Measurements from ENCODE around the gene PSME3.

The PSME3 gene

GRCh38 chr17:42792545-42792944 is 40.7 kb upstream of the PSME3 start:
- no peak for TF ChIP-seq CTCF (IDR thresholded peaks at IDR 0.05; ENCODE audit: control insufficient read depth, extremely low read depth, insufficient read depth)
- no peak overlapping the region for H3K4me3 ChIP-seq (ENCODE audit: low read depth, low read length)
- DNase-seq (ENCODE audit: low read depth) = no peak

DNA sequence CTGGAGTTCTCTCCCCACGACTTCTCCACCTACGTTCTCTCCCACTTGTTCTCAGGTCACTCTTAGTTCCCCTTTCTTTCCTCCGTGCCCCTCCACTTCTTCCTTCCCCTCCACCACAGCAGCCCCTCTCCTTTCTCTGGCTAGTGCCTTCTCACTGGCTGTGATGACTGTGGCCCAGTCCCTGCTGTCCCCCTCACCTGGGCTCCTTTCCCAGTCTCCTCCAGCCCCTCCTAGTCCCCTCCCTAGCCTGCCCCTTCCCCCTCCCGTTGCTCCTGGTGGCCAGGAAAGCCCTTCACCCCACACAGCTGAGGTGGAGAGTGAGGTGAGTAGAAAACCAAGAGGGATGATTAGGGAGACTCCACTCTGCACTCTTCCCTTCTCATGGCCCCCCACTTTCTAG is 38.1 kb upstream of the PSME3 start:
- TF ChIP-seq CTCF (IDR thresholded peaks at IDR 0.05; ENCODE audit: control insufficient read depth, extremely low read depth, insufficient read depth) = no peak
- no peak for DNase-seq (ENCODE audit: low read depth)
- H3K4me3 ChIP-seq (ENCODE audit: low read depth, low read length) = no peak overlapping the region

- no peak for DNase-seq (ENCODE audit: low read depth)
- TF ChIP-seq CTCF (IDR thresholded peaks at IDR 0.05; ENCODE audit: control insufficient read depth, extremely low read depth, insufficient read depth) = no peak
- H3K4me3 ChIP-seq (ENCODE audit: low read depth, low read length) = no peak overlapping the region
Measured at GRCh38 chr17:42795465-42795864, 37.7 kb upstream of the PSME3 start.

GRCh38 chr17:42796066-42796758 is 37.0 kb upstream of the PSME3 start:
- DNase-seq (ENCODE audit: low read depth) = no peak
- no peak overlapping the region for H3K4me3 ChIP-seq (ENCODE audit: low read depth, low read length)
- no peak for TF ChIP-seq CTCF (IDR thresholded peaks at IDR 0.05; ENCODE audit: control insufficient read depth, extremely low read depth, insufficient read depth)

DNA sequence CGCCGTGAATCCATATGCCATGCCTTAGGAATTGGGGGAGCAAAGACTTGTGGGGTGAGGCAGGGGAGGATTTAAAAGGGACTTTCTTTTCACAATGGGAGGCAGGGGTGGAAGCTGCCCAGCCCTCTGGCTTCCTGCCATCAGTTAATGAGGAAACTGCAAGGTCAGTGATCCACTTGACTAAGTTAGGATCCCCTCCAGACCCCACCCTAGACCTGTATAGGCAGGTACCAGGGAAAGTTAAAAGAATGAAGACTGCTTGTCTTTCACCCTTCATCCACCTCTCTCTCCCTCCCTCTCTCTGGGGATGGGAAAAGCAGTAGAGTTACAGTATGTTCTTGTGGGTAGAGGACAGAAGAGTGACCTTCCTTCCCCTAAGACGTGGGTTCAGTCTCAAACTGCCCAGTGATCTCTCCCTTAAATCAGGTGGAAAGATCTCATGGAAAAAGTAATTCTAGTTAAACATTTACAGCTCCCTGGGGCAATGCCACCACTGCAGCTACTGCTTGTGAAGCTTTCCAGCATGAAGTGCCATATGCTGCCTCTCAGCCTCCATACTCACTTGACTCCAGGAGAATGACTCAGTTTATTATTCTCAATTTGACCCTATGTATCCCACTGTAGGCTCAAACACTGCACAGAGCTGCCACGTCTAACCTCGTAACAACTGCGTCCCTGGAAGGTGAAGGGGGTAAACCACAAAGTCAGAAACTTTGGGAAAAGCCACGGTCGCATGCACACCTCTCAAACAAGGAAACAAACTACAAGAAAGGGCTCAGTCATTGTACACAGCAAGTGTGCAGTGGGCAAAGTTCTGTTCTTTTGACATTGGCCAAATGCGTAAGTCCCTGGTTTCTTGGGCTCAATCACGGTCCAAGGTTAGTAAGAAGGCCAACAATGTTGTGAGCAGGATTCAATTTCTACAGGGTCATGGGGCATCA is 35.9 kb upstream of the PSME3 start:
- DNase-seq (ENCODE audit: low read depth) = no peak
- peak overlapping the region; percentile 99 for H3K4me3 ChIP-seq (ENCODE audit: low read depth, low read length)
- TF ChIP-seq CTCF (IDR thresholded peaks at IDR 0.05; ENCODE audit: control insufficient read depth, extremely low read depth, insufficient read depth) = no peak

DNA sequence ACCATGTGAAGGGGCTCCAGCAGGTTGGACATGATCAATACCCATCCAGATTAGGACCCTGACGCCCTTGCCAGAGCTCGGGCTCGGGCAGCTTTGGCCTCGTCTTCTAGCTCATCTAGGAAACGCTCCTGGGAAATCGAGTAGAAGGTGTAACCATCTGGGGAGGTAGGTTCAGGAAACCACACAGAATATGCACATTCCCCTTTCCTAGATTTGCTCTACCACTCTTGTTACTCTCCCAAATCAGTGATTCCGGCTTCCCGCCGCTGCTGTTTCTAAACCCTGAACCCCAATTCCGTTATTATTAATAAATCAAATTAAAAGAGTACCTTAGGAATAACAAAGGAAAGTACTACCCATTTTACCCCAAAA is 35.2 kb upstream of the PSME3 start:
- no peak for TF ChIP-seq CTCF (IDR thresholded peaks at IDR 0.05; ENCODE audit: control insufficient read depth, extremely low read depth, insufficient read depth)
- H3K4me3 ChIP-seq (ENCODE audit: low read depth, low read length) = peak overlapping the region; percentile 99
- DNase-seq (ENCODE audit: low read depth) = no peak
